ENCODE data around the gene RNF43.

DNA sequence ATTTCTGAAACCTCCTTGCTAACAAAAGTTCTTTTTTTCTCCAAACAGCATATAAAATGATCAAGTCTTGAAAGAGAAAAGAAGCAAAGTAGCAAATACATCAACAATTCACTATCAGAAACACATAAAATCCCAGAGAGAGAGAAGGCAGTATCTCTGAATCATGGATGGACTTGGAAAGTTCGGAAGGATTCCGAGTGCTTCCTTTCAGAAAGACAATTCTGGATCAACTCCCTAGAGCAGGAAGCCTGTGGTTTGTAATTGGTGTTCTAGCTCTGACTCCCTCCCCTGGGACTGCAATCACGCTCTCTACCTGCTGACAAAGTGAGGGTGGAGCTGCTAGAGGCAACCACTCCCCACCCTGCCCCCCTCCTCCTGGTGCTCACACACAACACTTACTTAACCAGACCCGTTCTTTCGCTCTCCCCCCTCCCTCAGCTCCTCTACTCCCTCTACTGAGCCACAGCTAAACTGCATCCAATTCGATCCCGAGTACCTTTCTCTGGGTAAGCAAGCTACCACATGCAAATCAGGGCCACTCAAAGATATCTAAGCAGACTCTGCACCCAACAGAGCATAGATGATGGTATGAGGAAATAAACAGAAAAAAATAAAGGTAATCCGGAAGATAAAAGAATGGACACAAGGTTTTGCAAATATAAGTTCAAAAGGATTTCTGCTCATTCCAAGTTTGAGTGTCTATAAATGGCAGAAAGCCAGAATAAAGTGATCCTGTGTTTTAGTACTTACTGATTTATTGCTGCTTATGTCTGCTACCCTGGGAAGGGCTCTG lies at the start of gene RNF43:
- TF ChIP-seq JUND (IDR thresholded peaks at IDR 0.05) (peak in 1 of 2 donors; percentile 63), YY1 (IDR thresholded peaks at IDR 0.05) (peak; percentile 68), FOXA1 (IDR thresholded peaks at IDR 0.05) (peak; percentile 49), TAF1 (conservative IDR thresholded peaks at IDR 0.05) (peak; percentile 98), EGR1 (IDR thresholded peaks at IDR 0.05; ENCODE audit: low read depth in 2 of 2) (peak in 1 of 2 donors; percentile 46), RAD21 (IDR thresholded peaks at IDR 0.05) (peak; percentile 98)
- TF ChIP-seq, protein P1, sequence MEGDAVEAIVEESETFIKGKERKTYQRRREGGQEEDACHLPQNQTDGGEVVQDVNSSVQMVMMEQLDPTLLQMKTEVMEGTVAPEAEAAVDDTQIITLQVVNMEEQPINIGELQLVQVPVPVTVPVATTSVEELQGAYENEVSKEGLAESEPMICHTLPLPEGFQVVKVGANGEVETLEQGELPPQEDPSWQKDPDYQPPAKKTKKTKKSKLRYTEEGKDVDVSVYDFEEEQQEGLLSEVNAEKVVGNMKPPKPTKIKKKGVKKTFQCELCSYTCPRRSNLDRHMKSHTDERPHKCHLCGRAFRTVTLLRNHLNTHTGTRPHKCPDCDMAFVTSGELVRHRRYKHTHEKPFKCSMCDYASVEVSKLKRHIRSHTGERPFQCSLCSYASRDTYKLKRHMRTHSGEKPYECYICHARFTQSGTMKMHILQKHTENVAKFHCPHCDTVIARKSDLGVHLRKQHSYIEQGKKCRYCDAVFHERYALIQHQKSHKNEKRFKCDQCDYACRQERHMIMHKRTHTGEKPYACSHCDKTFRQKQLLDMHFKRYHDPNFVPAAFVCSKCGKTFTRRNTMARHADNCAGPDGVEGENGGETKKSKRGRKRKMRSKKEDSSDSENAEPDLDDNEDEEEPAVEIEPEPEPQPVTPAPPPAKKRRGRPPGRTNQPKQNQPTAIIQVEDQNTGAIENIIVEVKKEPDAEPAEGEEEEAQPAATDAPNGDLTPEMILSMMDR (IDR thresholded peaks at IDR 0.05; ENCODE audit: low read depth, low read length, missing input control): peak; percentile 92
- TF ChIP-seq, protein P2, sequence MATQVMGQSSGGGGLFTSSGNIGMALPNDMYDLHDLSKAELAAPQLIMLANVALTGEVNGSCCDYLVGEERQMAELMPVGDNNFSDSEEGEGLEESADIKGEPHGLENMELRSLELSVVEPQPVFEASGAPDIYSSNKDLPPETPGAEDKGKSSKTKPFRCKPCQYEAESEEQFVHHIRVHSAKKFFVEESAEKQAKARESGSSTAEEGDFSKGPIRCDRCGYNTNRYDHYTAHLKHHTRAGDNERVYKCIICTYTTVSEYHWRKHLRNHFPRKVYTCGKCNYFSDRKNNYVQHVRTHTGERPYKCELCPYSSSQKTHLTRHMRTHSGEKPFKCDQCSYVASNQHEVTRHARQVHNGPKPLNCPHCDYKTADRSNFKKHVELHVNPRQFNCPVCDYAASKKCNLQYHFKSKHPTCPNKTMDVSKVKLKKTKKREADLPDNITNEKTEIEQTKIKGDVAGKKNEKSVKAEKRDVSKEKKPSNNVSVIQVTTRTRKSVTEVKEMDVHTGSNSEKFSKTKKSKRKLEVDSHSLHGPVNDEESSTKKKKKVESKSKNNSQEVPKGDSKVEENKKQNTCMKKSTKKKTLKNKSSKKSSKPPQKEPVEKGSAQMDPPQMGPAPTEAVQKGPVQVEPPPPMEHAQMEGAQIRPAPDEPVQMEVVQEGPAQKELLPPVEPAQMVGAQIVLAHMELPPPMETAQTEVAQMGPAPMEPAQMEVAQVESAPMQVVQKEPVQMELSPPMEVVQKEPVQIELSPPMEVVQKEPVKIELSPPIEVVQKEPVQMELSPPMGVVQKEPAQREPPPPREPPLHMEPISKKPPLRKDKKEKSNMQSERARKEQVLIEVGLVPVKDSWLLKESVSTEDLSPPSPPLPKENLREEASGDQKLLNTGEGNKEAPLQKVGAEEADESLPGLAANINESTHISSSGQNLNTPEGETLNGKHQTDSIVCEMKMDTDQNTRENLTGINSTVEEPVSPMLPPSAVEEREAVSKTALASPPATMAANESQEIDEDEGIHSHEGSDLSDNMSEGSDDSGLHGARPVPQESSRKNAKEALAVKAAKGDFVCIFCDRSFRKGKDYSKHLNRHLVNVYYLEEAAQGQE (IDR thresholded peaks at IDR 0.05): peak; percentile 94
- TF ChIP-seq, protein P3, sequence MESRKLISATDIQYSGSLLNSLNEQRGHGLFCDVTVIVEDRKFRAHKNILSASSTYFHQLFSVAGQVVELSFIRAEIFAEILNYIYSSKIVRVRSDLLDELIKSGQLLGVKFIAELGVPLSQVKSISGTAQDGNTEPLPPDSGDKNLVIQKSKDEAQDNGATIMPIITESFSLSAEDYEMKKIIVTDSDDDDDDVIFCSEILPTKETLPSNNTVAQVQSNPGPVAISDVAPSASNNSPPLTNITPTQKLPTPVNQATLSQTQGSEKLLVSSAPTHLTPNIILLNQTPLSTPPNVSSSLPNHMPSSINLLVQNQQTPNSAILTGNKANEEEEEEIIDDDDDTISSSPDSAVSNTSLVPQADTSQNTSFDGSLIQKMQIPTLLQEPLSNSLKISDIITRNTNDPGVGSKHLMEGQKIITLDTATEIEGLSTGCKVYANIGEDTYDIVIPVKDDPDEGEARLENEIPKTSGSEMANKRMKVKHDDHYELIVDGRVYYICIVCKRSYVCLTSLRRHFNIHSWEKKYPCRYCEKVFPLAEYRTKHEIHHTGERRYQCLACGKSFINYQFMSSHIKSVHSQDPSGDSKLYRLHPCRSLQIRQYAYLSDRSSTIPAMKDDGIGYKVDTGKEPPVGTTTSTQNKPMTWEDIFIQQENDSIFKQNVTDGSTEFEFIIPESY (IDR thresholded peaks at IDR 0.05): no peak
- TF ChIP-seq, protein P4, sequence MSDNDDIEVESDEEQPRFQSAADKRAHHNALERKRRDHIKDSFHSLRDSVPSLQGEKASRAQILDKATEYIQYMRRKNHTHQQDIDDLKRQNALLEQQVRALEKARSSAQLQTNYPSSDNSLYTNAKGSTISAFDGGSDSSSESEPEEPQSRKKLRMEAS (IDR thresholded peaks at IDR 0.05): peak; percentile 45
- TF ChIP-seq, protein P5, sequence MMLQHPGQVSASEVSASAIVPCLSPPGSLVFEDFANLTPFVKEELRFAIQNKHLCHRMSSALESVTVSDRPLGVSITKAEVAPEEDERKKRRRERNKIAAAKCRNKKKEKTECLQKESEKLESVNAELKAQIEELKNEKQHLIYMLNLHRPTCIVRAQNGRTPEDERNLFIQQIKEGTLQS (IDR thresholded peaks at IDR 0.05): peak; percentile 45
